Activated CD8-positive, alpha-beta memory T cell treated with anti-CD3 and anti-CD28 coated beads for 48 hours (primary cell): ENCODE measurements around the gene TMEM108.

Experiments used
- DNase-seq, 3 experiments: peaks; one replicate each; pipeline ENCODE4 v3.0.0-alpha.2; 2020; ENCODE audit warnings: low read depth in 2 of 3, low spot score in 2 of 3

The TMEM108 gene

DNA sequence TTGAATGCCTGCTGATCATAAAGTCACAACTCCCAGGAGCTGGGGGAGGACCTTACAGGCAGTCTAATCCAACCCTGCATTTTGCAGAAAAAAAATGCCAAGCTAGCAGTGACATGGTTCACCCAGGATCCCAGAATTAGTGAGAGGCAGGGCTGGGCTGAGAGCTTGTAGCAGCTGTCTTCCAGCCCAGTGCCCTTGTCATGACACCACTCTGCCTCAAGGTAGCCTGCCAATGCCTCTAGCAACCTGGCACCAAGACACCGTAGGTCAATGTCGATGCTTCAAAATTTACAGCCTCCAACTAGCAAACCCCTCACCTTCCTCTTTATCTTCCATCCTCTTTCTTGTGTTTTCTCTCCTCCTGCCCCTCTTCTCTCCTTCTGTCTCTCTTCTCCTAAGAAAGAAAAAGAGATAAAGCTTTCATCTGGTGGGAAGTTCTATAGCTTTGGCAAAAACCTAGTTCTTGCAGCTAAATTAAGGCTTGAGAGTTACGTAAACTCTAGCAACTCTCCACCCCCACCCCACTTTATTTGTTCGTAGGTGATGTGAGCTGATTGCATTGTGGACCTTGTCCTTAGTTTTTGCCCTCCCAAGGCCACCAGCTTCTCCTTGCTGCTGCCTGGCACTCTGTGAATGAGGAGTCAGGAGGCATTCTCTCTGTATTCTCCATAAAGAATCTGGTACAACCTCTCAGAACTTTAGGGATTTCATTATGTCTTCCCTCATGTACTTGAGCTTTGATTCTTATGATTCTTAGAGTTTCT is 343.3 kb downstream of the TMEM108 start:
- DNase-seq = no peak

DNA sequence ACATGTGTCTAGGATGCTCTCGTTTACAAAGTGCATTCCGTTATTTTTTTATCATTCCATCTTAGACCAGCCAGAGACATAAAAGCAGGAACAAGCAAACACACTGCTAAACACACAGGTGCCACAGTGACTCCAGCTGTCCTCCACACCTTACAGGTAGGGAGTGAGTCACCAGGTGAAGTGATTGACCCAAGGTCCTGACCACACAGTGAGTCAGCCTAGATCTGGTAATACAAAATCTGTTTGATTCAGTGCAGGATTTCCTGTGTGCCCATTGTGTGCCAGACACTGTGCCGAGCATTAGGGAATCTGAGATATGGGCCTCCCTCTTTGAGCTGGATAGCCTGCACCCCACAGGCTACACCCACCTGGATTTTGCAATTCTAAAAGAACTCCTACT is 345.0 kb downstream of the TMEM108 start:
- DNase-seq = no peak

DNA sequence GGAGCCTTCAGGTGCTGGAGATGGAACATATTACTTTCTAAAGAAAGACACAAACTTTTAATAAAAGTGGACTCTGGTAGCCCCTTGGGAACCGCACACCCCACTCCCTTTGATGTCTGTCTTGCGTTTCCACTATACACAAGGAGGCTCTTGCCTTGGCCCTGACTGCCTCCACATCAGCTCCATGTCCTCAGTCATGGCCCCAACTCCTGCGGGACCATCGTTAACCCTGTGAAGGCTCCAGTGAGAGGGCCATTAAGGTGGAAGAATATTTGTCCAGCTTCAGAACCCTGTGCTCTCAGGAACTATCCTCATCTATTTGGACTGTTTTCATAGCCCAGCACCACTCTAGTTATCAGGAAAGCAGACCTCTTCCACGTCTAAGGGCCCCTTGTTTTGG is 345.6 kb downstream of the TMEM108 start:
- no peak for DNase-seq

DNA sequence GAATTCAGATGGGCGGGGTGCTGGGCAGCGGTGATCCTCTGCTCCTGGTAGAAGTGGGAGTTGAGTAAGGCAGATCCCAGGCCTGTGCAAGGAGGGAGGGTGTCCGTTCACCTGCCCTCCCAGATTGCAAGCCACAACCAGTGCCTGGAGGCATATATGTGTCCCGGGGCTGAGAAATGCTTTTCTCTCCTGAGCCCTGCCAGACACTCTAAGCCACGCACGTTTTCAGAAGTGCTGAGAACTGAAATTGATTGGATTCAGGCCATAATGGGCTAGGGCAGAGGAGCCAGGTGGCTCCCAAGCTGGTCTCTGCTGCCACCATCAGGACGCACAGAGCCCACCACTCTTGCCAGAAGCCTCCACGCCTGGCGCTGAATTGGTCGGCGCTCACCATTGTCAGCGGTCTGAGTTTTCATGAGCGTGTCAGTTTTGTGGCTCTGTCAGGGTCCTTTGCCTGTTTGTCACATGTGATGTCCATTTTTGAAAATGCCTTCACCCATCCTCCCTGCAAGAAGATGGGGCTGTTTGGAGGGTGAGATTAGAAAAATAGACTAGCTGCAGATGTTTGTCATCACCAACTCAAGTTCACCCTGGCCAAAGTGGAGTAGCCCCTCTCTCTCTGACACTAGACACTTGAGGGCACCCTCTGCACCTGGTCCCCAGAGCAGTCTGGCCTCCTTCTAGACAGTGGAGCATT is 346.3 kb downstream of the TMEM108 start:
- peak in 1 of 3 experiments; percentile 2 for DNase-seq

DNA sequence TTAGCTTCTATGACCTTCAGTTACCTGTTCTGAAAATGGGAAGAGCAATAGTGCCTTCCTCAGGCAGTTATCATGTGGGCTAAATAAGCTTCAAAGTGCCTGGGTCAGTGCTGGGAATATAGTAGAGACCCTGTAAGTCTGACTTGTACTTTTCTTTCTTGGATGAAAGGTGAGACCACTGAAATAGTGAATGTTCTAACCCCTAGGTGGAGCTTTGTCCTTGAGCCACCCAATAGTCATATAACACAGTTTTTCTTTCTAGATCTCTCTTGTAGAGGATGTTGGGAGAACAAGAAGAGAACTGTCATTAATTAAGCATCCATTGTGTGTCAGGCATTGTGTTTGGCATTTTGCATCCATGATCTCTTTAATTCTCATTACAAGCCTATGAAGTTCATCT is 348.7 kb downstream of the TMEM108 start:
- no peak for DNase-seq

DNA sequence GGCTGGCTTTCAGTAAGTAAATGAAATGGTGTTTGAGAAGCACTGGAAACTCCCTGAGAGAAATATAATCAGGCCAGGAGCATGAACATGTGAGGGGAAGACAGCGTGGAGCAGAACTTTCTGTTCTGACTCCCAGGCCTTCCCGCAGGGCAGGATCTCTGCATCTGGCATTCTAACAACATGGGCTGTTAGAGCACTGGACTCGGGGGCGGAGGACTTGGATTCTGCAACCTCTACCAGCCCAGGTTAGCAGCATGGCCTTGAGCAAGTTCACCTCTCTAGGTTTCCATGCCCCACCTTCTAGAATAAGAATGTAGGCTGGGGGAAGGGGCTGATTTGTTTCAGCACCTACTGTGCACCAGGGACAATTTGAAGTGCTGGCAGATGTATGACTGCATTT is 349.1 kb downstream of the TMEM108 start:
- no peak for DNase-seq

DNA sequence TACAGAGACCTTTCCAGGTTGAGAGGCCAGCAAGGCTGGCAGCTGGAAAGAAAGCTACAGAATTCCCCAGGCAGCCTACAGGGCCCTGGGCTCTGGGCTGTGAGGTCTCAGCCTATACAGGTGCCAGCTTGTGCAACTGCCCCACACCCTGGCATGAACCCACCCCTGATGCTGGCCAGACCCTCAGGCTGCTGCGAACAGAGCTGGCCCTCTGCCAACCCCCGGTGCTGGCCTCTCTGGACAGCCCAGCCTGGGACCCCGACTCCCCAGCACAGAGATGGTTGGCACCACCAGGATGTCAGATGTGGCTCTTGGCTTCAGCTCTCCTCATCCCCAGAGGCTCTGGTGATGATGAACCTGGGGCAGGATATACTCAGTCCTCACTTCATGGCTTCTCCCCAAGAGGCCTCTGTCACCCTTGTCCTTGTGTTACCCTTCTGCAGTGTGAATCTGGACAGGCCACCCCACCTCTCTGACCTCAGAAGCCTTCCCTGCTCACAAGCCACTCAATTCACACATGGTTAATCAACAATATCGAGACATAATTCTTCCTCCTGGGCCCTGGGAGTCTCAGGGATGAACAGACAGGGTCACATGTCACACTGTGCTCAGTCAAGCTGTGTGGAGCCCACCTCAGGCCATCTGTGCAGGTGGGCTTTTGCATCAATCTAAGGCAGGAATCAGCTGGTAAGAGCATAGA is 350.7 kb downstream of the TMEM108 start:
- no peak for DNase-seq

DNA sequence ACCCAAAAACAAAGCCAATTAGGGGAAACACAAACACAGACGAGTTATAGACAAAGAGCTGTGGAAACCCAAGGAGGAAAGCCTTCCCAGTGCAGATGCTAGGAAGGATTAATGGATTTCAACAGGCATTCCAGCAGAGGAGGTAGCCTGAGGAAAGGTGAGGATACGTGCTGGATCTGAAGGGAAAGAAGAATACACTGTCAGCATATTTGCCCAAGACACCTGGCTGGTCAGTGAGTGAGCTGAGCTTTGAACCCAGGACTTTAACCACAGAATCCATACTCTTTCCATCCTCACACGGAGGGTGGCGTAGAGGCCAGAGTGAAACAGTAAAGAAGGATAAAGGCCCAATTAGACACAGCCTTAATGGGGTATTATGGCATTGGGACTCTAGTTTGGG is 352.5 kb downstream of the TMEM108 start:
- DNase-seq = no peak

DNA sequence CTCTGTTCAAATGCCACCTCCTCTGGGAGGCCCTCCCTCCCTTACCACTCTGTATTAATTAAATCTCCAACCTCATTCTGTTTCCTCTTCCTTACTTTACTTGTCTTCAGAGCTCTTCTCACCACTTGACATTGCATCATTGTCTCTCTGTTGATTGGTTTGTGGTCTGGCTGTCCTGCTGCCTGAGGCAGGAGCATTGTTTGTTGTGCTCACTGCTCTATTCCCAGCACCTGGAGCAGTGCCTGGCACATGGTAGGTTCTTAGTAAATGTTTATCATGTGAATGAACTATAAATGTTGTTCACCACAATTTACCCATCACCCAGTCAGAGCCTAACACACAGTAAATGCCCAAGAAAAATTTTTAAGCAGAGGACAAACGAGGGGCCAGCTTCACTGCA is 355.0 kb downstream of the TMEM108 start:
- DNase-seq = no peak

DNA sequence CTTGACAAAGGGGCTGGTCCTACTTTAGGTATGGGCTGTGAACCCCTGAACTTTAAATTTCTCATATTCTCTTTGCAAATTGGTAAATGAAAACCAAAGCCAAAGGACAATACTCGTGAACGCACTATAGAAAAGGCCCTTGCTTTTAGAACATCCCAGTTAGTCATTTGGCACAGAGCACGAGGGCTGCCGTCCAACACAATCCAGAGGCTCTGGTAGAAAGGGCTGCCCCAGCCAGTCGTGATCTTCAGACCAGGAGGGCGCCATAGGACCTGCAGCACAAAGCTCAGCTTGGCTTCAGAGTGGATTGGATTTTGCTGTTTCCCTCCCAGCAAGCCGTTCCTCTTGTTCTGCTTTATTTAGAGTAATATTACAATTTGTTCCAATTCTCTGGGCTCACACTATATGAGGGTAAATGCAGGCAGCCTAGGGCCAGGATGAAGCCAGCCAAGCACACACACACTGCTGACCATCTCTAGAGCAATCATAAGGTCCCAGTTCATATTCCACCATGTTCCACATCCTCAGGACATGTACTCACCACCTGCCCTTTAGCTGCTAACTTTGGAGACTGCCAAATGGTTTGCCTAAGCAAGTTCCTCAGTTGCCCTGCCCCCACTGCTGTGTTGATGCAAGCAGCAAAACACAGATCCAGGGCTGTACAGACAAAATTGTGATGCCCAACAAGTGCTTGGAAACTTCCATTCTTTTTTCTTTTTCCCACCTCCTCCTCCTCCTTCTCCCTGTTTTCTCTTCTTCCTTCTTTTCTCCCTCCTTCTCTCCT is 355.7 kb downstream of the TMEM108 start:
- DNase-seq = no peak

DNA sequence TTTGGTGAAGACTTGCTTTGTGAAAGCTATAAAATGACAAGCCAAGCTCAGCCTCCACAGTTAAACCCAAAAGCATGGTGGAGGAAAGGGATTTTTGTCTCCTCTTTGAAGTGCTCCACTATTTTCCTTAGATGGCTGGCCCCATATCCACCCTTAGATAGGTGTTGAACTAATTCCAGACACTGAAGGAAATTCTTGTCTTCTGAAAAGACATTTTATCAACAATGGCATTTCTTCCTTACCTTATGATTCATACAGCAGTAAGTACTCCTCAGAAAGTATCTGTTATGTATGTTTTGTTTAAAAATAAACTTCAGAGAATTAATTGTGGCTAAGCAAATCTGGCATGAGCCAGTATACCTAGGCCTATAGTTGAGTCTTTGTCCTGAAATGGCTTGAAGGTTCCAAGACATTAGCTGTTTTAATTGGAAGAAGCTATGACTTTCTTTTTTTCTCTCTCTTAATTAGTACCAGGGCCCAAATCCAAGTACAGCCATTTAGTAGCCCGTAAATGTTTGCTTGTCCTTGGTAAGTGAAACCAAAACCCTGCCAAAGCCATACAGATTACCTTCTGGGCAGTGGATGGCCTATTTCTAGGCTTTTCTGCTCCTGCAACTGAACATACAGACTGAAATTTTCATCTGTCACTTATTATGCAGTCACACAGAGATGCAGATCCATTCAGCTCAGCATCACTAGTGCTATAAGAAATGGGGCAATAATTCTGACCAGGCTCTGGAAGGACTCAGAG is 356.5 kb downstream of the TMEM108 start:
- DNase-seq = no peak

DNA sequence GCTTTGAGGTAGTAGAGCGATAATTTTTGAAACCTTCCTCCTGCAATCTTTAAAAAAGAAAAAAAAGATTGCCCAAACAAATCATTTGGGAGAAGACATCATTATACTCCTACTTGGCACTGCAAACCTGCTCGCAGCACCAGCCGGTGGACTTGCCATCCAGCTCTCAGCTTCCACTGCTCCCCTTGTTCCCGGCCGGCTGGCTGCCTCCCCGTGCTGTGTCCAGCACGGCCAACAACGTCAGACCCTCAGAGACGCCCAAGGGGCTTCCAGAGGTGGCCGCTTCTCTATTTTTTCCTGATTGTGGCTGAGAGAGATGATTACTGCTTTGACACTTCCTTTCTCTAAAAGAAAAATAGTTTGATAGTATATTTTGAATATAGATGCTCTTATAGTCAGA is 358.7 kb downstream of the TMEM108 start:
- no peak for DNase-seq

DNA sequence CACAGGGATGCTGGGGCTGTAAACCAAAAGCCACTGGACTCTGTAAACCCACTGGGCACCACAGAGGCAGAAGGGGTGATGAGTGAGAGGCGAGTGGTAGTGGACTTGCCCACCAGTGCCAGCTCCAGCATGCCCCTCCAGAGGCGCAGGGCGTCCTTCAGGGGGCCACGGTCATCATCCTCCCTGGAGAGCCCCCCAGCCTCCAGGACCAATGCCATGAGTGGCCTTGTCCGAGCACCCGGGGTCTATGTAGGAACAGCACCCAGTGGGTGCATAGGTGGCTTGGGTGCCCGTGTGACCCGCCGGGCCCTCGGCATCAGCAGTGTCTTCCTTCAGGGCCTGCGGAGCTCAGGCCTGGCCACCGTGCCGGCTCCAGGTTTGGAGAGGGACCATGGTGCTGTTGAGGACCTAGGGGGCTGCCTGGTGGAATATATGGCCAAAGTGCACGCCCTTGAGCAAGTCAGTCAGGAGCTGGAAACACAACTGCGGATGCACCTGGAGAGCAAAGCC is 361.9 kb downstream of the TMEM108 start, which contains the start of gene BFSP2:
Gene BFSP2, plus strand, starts transcription at position 51 of the 510 bp plus-strand sequence. Its CDS starts 28 bp downstream, at position 79.
- DNase-seq = no peak

DNA sequence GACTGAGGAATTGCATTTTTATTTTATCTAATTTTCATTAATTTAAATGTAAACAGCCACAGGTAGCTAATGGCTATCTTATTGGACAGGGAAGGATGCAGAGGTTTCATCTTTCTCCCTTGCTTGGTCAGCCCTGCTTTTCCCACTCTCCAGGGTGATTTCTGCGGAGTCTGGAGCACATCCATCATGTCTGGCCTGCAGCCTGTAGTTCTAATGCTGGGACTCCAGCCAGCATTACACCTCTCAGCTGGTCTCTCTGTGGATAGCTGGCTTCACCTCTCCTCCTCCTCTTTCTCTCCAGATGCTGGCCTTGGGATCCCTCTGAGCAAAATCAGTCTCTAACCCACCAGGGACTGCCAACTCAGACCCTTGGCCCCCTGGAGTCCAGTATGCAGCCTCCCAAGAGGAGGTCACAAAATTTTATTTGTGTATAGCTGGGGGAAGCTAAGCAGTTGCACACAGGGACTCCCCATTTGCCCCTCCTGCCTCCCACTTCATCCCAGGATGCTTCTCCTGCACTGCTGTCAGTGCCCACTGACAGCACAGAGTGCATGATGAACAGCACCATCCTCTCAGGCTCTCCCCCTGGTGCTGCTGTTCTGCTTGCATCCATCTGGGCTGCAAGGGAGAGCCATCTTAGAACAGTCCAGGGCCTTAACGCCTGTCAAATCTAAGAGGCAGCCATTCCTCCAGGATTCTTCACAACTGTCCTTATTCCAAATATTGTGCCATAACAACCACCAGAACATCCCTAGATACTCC is 363.4 kb downstream of the TMEM108 start:
- no peak for DNase-seq

DNA sequence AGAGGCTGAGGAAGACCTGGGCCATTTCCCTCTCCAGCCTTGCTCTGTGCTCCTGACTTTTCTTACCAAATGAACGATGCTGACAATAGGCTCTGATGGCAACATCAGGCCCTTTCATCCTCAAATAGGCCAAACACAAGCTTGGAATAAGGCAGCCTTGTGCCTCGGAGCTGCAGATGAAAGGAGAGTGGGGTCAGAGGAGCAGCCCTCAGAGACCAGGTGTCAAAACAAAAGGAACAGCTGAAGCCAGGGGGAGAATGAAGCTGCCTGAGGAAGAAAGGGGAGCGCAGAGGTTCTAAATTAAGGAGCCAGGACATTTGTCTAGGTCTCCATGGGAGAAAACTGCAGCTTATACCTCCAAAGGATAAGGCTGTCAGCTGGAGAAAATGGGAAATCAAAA is 366.7 kb downstream of the TMEM108 start:
- DNase-seq = no peak

DNA sequence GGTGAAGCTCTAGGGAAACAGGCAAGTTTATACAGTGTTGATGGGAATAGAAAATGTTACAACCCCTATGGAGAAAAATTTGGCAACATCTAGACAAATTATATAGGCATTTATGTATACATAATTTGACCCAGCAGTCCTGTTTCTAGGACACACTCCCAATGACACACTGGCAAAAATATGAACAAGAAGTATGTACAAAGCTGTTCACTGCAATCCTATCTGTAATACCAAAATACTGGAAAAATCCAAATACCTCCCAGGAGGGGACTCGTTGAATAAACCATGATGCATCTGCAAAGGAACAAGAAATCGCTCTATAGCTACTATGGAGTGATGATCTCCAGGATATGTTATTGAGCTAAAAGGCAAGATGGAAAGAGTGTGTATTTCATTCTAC is 370.2 kb downstream of the TMEM108 start:
- no peak for DNase-seq

DNA sequence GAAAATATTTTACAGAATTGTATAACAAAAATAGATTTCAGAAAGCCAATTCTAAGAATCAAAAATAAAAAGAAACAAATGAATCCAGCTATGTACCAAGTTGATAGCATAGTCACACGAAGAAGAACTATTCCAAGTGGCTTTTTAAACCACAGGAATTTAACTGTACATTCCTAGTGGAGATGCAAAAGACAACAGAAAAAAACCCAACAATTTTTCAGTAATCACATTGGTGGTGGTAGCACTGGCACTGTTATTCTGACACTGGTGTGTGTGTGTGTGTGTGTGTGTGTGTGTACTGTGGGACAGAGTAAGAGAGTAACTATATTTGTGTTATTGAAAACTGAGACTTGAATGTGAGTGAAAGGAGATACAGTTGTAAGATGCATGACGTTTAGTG is 370.8 kb downstream of the TMEM108 start:
- DNase-seq = no peak

DNA sequence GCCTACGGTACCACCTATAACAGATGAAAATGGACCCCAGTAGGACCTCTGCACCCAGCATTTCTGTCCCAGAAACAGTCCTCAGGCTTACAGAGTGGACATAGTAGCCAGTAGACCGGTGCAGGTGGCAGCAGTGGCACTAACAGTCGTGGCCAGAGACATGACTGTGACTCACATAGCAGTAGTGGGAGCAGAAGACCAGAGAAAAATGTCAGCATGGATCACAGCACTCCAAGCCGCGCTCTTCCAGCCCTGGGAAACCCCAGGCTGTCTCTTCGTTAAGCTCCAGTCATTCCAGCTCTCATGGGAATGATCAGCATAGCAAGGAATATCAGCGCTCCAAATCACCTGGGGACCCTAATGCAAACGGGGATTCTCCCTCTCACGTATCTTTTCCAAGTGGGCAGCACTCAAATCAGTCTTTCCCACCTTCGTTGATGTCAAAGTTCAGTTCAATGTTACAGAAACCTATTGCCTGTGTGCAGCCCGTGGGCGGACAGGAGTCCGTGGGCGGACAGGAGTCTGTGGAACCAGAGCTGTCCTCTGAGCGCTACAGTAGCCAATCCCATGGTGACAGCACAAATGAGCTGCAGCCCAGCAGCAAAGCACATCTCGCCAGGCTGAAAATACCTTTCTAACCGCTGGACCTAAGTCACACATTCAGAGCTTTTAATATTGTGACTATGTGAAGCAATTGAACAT is 372.2 kb downstream of the TMEM108 start:
- no peak for DNase-seq
